ENCODE measurements around the gene RPS2.
"Not testable (repeated sequence)": the region's sequence is repeated elsewhere in the genome, so short reads cannot be mapped to it uniquely, and the experiment has no call there.

Gene RPS2

DNA sequence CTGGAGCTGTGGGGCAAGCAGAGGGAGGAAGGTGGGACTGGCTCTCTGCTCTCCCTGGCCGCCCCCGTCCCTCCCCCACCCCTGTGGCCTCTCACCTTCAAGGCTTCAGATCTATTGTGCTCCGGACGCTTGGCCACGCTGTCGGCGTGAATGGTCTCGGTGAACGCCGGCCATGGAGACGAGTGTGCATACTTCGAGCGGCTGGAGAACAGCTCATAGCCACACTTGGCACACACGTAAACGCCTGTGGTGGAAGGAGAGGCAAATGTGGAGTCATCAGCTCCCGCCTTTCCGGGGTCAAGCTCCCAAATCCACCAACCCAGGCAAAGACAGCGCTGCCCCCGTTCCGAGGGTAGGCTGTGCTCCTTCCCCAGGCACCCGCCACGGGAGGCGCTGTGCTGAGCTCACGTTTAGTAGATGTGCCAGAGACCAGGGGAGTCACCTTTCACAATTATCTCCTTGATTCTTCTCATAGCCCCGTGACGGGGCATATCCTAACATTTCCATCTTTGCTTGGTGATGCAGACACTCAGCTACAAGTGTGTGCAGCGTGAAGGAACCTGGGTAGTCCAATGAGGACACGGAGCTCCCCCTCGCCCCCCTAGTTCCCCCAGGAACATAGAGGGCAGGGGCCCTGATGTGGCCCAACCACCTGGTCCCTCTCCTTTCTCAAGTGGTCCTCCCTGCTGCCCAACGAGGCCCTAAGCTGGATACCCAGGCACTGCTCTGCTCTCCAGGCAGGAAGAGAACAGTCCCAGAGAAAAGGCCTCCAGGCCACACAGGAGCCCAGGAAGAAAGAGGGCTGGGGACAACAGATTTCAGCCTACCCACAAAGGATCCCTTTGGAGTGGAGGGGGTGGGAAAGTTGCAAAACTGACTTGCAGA, 23.2 kb downstream of the RPS2 start:
- DNase-seq: no peak

DNA sequence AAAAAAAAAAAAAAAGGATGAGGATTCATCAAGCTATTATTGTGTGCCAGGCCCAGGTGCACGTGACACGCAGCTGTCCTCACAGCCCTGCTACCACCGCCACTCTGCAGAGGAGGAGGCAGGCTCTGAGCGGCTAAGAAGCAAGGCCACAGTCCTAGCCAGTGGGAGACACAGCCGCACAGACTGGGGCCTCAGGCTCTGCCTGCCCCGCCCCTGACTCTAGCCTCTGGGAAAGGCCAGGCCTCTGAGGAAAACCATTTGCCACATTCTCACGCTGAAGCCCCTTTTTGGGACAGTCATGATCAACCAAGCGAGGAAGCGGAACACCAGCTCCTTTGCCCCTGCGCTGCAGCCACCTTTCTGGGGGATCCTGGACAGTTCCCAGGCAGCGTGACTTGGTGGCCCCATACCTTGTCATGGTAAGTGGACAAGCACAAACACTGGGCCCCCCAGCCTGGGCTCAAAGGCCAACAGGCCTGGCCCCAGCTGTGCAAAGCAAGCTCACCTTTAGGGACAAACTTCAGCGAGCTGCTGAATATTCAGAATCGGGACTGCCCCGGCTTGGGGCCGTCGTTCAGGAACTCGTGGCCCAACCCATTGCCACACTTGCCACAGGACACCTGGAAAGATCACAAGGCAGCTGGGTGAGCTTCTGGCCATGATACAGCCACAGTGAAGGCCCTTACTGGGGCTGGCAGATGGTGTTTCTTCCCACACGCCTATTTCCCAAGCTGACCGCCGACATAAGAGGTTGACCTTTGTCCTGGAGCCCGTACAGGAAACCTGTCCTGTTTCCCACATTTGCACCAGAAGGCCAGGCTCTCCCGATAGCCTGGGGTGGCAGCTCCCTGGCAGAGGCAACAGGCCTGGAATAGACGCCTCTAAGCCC, 24.1 kb downstream of the RPS2 start:
- DNase-seq: no peak

- not testable (repeated sequence) for DNase-seq
These were observed 24.8 kb downstream of the RPS2 start for GRCh38 chr16:1939833-1940232.

DNA sequence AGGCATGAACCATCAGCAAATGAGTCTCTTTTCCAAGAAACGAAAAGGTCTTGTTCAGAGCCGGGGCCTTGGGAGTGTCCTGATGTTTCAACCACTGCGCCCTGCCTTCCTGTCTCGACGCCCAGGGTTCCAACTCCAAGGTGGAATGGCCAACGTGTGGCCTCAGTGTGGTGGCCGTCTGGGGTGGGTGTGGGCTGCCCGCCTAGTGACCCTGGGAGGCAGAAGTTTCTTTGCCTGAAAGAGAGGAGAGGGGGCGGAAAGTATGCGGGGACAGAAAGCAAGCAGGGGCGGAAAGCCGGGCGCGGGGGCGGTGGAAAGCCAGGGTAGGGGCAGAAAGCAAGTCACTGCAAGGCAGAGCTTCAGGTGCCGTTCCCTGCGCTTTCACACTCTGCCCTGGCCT, 25.7 kb downstream of the RPS2 start:
- DNase-seq: no peak

GRCh38 chr16:1938316-1938715, 26.3 kb downstream of the RPS2 start:
- DNase-seq: no peak

DNA sequence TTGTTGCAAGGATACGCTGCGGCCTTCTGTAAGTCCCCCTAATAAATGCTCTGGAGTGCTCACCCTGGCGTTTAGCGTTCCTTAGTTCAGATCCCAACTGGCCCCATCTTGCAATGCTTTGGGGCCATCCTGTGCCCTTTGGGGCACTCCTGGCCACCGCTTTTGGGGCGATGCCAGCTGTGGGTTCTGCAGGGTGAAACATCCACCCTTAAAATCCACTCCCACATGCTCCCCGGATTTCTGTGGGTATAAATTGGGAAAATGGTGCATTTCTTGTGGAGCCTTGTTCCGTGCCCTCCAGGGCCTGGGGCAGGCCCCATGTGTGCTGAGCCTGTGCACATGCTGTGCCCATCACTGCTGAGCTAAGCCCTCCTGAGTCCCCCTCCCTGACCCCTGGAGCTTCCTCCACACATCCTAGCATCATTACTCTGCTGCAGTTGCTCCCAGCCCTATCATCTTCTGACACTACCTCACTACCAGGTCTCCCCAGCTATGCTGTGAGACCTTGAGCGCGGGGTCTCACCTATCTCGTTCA, 27.6 kb downstream of the RPS2 start:
- no peak for DNase-seq

GRCh38 chr16:1933097-1933661, 31.4 kb downstream of the RPS2 start:
- DNase-seq: no peak

DNA sequence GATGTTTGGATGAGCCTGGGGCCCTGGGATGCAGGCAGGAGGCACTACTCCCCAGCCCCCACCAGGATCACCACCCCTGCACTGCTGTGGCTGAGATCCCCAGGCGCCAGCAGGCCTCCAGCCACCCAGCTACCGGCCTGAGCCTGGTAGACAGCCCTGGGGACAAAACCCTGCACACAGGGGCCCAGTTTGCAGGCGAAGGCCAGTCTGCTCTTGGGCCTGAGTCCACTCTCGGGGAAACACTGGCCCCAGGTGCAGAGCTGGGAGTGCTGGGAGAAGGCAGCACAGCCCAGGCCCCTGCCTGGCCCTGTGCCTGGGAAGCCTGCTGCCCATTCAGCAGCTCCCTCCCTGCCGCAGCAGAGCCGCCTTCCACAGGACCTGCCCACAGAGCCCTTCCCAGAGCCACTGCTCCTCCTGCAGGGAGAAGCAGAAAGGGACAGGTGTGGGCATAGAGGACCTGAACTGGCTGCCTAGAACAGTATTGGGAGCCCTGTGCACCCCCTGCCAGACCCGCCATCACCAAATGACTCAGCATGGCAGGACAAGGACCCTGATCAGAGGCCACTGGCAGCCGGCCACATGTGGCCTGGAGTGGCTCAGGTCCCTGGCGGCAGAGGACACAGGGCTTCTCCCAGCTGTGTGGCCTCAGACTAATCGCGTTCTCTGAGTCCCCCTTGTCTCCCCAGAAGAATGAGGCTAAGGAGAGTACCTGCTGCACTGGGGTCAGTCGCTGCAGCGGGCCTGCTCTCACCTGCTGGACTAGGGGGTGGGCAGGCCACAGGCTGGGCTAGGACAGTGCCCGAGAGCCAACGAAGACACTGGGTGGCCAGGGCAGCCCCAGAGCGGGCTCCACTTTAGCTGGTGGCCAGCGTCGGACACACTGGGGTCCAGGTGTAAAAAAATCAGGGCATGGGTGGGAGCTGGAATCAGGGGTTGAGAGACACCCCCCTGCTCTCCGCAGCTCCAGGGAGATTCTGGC, 32.3 kb downstream of the RPS2 start:
- peak; percentile 54 for DNase-seq

GRCh38 chr16:1930338-1930720, 34.3 kb downstream of the RPS2 start:
- no peak for DNase-seq

- peak; percentile 40 for DNase-seq
These were observed 34.9 kb downstream of the RPS2 start for GRCh38 chr16:1929578-1930337.

GRCh38 chr16:1929105-1929504, 35.5 kb downstream of the RPS2 start:
- no peak for DNase-seq

GRCh38 chr16:1926271-1926670, 38.4 kb downstream of the RPS2 start:
- DNase-seq: no peak

DNA sequence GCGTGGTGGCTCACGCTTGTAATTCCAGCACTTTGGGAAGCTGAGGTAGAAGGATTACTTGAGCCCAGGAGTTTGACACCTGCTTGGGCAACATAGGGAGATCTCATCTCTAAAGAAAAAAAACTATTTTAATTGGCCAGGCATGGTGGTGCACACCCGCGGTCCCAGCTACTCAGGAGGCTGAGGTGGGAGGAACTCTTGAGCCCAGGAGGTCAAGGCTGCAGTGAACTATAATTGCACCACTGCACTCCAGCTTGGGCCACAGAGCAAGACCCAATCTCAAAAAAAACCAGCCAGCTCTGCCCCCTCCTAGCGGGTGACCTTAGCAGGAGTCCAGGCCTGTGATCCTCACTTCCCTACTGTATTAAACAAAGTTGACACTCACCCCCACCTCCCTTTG, 40.5 kb downstream of the RPS2 start:
- DNase-seq: no peak

DNA sequence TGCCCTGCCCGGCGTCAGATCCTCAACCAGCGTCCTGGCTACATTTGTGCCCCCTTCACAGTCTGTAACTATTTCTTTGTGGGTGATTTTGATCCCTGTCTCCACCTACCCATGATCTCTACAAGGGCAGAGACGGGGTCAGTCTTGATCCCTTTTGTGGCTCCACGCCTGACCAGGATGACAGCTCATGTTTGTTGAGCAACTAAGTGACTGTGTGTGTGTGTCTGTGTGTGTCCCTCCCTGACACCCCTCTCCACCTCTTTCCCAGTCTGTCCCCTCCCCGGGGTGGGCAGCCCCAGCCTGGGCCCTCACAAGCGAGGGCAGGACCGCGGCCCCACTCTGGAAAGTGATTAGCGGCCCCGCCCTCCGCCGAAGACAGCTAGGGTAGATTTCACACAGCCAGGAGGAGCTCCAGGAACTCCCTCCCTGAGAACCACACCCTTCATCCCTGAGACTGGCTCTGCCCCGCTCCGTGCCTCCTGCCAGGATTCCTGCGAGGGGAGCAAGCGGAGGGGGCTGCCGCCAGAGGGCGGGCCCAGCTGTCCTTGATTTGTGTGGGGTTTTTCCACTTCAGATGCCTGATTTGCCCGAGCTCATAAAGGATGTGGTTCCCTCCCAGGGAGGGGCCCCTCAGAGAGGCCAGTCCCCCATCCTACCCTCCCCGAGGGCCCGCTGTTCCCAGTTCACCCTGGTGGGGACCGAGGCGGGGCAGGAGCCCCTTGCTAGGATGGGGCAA, 41.2 kb downstream of the RPS2 start:
- DNase-seq: peak; percentile 48

GRCh38 chr16:1922357-1922756, 42.3 kb downstream of the RPS2 start:
- no peak for DNase-seq

- peak; percentile 24 for DNase-seq
These were observed 43.9 kb downstream of the RPS2 start for GRCh38 chr16:1920727-1921171.

DNA sequence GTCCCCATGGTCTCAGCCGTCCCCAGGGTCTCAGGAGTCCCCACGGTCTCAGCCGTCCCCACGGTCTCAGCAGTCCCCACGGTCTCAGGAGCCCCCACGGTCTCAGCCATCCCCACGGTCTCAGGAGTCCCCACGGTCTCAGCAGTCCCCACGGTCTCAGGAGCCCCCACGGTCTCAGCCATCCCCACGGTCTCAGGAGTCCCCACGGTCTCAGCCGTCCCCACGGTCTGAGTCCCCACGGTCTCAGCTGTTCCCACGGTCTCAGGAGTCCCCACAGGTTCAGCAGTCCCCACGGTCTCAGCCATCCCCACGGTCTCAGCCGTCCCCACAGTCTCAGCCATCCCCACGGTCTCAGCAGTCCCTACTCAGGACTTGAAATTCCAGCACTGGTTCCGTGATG, 44.5 kb downstream of the RPS2 start:
- DNase-seq: not testable (repeated sequence)

DNA sequence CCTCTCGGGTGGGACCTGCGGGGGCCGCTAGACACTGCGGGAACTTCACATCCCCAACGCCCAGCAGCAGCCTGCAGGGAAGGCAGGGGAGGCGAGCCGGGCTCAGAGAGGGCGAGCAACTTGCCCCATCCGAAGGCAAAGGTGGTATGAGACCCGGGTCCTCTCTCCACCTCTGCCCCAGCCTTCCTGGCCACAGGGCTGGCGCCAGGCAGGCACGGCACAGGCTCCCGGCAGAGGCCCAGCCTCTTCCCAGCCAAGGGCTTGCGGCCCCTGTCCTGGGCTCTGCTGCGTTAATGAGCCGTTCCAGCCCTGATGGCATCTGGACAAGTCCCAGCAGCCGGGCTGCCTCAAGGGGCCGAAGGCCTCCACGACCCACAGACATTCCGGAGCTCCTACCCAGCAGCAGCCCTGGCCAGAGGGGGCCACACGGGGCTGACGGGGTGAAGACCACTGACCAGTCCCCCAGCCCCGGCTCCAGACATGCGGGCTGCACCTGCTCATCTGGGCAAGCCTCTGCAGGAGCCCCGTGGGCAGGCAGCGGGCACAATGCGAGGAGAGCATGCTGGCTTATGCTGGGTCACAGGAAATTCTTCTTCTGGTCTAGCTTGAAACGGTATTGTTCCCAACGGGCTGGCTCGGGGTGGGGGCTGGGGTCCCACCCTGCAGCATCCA, 45.2 kb downstream of the RPS2 start:
- DNase-seq: no peak

DNA sequence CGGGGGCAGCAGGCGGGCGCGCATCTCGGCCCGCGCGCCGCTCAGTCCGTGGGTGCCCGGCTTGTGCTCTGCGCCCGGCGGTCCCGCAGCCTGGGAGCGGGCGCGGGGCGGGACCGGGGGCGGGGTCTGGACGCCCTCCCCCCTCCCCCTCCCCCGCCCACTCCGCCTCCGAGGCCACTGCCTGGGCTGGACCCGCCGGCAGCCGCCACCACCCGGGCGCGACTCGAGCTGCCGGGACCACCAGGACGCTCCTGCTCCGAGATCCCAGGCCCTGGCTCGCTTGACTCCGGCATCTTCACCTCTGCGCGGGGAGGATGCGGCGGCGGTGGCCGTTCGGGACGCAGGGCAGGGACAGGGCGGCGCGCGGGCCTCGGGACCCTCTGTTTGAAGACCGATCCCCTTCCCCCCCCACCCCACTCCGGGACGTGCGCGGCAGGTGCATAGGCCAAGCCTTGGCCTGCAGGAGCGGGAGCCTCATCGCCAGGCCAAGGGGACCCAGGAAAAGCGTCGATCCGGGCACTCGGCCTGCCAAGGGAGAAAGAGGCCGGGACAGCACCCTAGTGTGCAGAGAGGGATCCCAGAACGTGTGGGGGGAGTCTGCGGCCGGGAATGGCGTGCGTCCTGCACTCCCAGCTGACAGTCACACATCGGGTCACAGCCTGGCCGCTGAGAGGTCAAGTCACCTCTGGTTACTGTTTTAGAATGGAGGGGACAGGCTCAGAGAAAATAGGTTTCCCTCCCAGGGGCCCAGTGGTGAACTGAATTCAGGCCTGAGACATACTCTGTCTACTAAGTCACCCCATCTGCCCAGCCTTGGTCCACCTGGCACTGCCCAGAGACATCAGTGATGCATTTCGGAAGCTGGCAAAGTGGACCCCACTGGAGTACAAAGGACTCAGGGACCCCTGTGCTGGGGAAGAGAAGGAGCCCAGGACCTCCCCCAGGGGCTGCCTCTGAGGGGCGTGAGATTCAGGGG, 46.0 kb downstream of the RPS2 start, which contains the start of gene HS3ST6:
TSS of gene HS3ST6 (minus strand) at position 65 of the 976 bp plus-strand sequence. CDS start 92 bp downstream, outside the sequence.
- DNase-seq: no peak

Measured in SHP77 treated with DMSO at 0.1 percent for 48 hours (cell line).